HG03045 (cell line): ENCODE data around the gene TSG101.

Experiments
- ATAC-seq: cut with Tn5 transposase; IDR thresholded peaks from one replicate; pipeline ENCODE4 v1.9.1; 2021; ENCODE audit warnings: mild to moderate bottlenecking, moderate library complexity; ENCODE audit not compliant: unreplicated experiment

The TSG101 gene, protein sequence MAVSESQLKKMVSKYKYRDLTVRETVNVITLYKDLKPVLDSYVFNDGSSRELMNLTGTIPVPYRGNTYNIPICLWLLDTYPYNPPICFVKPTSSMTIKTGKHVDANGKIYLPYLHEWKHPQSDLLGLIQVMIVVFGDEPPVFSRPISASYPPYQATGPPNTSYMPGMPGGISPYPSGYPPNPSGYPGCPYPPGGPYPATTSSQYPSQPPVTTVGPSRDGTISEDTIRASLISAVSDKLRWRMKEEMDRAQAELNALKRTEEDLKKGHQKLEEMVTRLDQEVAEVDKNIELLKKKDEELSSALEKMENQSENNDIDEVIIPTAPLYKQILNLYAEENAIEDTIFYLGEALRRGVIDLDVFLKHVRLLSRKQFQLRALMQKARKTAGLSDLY

DNA sequence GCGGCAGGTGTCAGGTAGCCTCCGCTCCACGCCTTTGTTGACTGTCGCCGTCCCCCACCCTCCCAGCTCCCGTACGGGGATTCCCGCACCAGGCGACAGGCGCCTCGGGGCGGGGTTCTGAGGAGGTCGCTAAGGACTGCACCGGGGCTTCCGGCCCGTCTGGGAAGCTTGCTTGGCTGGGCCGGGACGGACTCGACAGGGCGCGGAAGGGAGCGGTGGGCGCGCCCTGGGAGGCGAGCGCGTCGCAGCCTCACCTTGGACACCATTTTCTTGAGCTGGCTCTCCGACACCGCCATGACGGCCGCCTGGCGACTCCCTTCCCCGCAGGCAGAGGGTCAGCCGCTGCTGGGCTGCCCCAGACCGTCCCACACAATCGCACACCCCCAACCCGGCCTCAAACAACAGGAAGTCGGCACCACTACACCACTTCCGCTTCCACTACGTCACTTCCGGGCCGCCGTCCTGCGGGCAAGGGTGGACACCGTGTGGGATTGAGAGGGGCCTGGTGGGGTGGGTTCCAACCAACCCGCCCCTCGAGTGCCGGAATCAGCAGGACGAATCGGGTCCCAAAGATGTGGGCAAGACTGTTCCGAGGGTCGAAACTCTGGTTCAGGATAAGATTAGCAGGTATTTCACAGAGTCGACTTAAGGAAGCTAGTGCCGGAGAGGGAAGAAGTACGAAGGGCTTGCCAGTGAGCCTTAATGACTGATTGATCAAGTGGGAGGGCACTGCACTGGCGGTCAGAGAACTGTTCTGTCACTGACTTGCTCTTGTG, at the start of gene TSG101:
Gene TSG101, minus strand, starts transcription at position 422 of the 776 bp plus-strand sequence. Its CDS starts 126 bp downstream, at position 296.
- peak; percentile 98 for ATAC-seq

DNA sequence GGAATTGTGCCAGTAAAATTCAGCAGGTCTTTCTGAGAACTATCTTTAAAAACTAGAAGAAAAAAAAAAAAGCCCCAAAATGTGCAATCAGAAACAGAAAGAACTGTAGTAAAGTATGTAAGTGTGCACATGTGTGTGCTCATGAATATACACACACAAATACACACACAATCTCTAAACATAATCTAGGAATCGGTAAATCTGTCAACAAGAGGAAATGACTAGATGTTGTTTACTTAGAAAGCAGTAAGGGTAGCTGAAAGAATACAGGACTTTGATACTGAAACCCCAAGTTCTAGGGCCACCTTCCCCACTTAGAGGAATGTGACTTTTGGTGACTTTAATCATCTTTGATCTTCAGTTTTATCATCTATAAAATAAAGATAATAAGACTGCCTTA, 48.6 kb upstream of the TSG101 start:
- no peak for ATAC-seq

DNA sequence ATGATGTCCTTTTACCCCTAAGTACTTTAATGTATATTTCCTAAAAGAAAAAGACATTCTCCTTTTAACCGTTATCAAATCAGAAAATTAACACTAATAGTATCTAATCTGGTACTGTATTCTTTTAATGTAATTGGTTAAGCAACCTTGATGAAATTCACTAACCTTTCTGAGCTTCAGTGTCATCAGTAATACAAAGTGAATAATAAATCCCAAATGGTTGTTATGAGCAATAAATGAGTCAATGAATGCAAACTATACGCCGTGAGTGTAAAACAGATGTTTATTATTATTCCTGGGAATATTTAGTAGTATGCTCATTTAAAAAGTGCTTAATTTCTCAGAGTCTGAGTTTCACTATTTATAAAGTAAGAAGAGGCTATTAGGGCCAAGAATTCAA, 40.3 kb upstream of the TSG101 start:
- no peak for ATAC-seq

DNA sequence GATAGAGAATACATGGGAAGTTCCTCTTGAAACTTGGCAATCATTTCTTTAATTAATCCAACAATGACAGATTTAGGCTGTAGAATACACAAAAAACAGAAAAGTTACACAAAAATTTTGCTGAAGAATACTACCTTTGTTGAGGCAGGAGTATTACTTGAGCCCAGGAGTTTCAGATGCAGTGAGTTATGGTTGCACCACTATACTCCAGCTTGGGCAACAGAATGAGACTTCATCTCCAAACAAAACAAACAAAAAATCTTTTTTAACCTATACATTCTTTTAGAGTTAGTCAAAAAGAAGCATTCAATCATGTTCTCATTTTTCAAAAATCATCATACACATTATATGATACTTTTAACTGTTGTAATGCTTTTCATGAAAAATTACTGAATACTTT, 39.7 kb upstream of the TSG101 start:
- no peak for ATAC-seq

DNA sequence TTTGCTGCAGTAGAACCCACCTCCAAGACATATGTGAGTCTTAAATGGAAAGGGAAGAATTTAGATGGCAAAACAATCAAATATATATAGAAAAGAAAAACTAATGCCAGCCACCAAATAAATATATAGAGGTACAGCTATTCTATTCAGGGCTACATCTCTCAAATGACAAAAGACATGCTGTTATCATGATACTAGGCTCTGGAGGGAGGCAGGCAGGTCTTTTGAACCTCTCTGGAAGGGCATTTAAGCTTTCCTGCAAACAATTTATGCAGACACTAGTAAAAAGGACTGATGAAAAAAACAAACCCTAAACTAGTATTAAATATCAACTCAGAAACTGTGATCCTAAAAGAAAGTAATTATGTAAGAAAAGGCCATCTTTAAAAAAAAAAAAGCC, 37.4 kb upstream of the TSG101 start:
- ATAC-seq: no peak

DNA sequence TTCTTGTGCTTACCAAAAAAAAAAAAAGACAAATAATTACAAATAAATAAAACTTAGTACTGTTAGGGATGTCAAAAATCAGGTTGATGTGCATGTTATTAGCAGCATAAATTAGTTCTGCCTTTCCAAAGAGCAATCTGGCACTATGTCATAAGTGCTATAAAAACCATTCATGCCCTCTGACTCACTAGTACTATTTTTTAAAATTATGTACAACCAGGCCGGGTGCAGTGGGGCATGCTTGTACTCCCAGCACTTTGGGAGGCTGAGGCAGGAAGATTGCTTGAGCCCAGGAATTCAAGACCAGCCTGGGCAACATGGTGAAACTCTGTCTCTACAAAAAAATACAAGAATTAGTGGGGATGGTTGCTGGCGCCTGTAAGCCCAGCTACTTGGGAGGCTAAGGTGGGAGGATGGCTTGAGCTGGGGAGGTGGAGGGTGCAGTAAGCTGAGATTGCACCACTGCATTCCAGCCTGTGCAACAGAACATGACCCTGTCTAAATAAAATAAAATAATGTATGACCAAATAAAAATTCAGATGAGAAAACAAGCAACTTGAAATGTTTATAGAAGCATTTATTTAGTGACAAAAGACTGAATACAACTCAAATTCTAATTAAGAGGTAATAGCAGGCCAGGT, 36.5 kb upstream of the TSG101 start:
- no peak for ATAC-seq

DNA sequence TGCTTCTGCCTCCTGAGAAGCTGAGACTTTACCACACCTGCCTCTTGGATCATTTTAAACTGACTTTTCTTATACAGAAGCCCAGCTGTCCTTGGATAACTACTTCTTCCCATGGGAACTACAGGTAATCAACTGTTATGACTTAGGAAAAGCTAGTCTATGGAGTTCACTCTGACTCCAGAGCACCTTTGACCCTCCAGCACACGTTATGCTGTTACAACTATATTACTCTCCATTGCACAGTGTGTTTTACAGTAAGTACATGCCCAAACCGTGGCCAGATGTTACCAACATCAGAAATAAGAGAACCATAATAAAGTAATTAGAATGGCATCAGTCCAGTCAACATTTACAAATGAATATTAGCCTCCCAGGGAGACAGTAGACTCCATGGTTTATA, 21.3 kb upstream of the TSG101 start:
- ATAC-seq: no peak

DNA sequence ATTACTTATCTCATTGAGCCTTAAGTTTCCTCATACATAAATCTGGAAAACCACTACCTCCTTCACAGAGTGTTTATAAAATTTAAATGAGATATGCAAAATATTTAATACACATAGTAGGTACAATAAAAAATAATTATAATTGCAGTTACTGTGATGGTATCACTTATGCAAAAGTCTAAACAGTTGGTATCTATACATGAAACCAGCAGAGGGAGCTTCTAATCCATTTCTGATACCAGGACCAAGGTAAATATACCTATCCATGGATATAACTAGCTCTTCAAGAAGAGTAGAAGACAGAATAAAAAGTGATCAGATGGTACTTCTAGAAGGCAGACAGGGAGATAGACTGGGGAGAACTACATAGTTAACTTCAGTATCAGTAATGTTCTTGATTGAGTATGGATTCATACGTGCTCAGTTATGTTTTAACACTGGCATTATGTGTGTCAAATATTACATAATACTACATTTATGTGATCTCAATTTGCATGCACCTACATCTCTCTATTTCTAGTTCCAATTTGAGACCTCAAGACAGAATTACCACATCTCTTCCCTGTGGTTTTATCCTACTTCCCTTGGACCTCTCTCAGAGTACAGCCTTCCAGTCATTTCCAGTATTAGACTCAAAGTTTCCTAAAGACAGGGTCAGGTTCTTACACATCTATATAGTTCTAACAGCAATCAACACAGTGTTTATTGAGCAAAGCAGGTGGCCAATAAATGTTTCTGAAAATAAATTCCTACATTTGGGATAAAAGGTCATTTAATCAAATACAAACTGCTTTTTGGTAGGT, 13.7 kb upstream of the TSG101 start:
- no peak for ATAC-seq

DNA sequence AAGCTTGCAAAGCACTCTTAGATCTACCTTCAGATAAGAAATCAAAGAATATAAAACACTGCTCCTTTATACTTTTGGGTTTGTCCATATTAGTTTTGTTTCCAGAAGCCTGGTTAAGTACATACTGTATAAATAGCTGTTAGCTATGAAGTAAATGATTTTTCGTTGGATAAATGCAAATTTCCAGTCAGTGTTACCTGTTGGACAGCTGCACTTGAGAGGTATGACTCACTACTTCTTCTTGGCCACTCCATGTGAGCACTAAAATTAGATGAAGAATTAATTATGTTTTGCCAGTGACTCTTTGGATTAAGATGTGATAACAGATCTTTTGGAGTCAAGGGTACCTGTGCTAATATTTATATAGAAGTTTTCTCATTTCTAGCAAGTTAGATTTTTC, 9.5 kb upstream of the TSG101 start:
- no peak for ATAC-seq

DNA sequence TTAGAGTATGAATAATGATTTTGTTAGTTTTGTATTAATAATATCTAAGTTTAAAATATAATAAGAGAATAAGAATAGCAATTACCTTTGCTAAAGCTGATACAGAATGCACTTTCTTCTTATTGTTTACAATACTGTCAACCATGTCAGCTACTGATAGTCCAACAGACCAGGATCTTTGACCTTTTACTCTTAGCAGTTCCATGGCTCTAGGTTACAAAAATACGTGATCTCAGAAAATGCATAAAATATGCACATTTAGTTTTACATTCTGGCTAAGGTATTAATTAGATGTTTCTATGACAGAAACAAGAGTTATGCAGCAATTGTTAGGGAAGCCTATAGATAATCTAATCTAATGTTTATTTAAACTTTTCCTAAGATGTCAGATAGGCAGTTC, 7.5 kb upstream of the TSG101 start:
- ATAC-seq: no peak

DNA sequence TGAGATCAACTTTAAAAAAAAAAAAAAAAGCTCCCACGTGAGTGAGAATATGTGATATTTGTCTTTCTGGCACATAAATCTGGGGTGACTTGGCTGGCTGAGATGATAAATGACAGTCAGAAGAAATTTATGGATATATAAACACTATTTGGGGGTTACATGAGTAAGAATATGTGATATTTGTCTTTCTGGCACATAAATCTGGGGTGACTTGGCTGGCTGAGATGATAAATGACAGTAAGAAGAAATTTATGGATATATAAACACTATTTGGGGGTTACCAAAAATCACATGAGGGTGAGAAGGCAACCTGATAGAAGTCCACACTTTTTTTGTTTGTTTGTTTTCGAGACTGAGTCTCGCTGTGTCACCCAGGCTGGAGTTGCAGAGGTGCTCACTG, 6.6 kb upstream of the TSG101 start:
- no peak for ATAC-seq

DNA sequence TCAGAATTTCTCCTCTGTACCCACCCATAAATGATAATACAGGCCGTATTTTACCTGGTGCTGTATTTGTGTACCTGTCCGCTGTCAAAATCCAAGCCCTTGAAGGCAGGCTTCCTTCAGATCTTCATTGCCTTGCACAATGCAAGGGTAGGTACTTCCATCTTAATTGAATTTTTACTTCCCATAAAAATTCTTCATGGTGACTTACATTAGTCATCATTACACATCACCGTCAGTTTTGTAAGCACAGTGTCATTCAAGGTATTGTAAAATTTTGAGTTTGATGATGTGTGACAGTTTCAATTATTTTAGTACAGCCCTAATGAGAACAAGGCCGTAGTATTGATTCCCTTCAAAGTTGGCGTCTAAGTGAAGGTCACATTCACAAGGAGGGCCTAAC, 770 bp upstream of the TSG101 start:
- no peak for ATAC-seq

DNA sequence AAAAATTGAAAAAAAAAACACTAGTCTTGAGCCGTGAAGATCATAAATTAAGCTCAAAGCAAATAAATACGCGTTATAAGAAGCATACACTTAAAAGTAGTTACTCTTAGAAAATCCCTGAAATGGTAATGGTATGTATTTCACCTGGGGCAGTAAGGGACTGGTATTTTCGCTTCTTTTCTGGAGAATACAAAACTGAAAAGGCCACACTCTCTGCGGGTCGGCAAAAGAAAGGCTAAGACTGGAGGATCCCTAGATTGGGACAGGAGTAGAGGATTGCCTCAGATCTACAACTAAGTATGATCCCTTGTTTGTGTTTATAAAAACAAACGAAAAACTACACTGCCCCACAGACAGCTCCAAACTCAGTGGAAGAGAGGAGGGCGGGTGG, 617 bp downstream of the TSG101 start:
- no peak for ATAC-seq

DNA sequence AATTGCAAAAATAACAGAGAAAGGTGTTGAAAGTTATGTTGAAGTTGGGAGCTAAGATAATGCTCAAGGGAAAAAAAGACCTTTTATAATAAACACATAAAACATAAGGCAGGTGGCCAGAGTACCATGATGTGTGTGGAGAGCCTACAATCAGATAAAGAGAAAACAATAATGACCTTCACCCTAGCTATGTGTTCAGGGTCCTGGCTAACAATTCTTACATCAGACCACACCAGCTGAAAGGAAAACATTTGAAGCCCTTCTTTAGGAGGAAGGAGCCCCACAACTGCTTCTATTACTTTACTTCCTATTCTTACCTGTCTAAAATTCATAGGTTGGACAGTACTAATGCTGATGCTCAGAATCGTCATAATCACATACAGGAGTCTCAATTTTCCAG, 2.5 kb downstream of the TSG101 start:
- ATAC-seq: no peak

DNA sequence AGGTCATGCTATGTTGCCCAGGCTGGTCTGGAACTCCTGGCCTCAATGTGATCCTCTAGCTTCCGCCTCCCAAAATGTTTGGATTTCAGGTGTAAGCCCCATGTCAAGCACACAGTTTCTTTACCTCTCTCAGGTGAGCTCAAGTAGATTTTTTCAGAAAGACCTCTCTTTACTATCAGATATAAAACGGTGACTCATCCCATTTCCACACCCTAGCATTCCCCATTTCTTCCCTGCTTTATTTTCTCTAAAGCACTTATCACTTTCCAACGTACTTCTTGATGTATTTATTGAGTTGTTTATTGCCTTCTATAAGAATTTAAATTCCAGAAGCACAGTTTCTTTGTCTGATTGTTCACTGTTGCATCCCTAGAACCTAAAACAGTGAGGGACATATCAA, 3.7 kb downstream of the TSG101 start:
- no peak for ATAC-seq

DNA sequence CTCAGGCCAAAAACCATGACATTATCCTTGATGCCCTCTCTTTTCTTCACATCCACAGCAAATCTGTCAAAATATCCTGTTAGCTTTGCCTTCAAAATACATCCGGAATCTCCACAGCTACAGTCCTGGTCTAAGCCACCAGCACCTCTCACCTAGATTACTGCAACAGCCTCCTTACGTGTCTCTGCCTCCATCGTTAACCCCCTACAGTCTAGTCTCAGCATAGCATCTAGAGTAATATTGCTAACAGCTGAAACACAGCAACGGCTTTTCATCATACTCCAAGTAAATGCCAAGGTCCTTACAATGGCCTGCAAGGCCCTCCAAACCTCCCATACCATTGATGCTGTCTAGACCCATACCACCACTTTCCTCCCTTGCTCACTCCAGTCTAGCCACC, 4.4 kb downstream of the TSG101 start:
- ATAC-seq: no peak

DNA sequence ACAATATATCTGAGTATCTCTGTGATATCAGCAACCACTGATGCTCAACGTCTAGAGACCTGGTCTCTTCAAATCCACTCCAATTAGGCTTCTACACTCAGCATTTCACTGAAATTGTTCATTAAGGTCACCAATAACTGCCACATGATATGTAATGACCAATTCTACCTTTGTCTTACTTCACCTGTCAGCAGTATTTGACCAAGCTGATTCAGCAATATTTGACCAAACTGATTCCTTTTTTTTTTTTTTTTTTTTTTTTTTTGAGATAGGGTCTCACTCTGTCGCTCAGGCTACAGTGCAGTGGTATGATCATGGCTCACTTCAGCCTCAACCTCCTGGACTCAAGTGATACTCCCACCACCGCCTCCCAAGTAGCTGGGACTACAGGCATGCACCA, 5.6 kb downstream of the TSG101 start:
- no peak for ATAC-seq

DNA sequence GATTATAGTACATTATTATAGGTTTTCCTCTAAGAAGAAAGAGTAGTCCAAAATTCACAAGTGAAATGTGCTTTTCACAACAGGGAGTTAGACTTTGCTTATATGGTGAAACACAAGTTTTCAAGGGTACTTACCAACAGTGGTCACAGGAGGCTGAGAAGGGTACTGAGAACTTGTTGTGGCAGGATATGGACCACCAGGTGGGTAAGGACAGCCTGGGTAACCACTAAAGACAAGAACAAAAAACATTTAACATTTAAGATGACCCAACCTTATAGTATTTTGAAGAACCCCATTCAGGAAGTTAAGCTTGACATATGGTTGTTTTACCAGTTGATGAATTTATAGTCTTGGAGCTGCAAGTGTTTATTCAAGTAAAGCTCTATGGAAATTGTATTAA, 24.4 kb downstream of the TSG101 start:
- no peak for ATAC-seq

DNA sequence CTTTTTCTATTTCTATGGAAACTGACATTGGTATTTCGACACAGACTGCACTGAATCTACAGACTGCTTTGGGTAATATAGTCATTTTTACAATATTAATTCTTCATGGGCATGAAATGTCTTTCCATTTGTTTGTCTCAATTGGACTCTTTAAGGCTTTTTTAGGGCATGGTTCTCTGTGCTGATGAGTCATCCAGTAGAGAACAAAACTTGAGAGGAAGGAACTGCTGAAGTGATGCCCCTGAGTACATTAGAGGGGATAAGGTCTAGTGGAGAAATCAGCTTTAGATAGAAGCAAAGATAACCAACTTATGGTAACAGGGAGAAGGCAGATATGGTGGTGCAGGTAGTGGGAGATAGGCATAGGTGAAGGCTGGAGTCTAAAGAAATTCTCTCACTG, 25.1 kb downstream of the TSG101 start:
- no peak for ATAC-seq

DNA sequence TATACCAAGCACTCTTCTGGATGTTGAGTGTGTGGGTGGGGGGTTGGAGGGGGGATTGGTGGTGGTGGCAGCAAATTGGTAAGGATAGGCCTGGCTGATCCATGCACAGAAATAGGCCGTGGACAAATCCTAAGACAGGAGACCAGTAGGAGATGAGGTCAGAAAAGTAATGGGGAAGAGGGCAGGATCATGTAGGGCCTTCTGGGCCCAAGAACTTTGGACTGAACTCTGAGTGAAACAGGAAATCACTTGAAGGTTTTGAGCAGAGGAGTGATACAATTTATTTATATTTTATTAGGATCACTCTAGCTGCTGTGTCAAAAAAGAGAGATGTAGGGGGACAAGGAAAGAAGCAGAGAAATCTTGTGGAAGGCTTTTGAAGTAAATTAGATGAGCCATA, 28.7 kb downstream of the TSG101 start:
- no peak for ATAC-seq

DNA sequence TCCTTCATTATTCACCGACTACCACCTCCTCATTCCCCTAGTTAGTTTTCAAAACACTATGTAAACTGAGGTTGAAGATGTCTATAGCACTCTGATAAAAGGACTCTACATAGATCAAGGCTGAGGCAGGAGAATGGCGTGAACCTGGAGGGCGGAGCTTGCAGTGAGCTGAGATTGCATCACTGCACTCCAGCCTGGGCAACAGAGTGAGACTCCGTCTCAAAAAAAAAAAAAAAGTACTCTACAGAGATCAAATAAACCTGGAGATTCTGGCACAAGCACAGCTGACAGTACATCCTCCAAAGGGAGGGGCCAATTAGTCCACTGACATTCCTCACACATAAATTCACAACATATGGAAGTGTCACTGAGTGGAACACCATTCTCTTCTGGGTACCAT, 31.0 kb downstream of the TSG101 start:
- no peak for ATAC-seq
